HG03442 (cell line): ENCODE results near the gene CD300LD.

ENCODE experiments used
- ATAC-seq: cut with Tn5 transposase; IDR thresholded peaks from one replicate; pipeline ENCODE4 v1.9.1; 2021; ENCODE audit warnings: mild to moderate bottlenecking, moderate library complexity; ENCODE audit not compliant: unreplicated experiment

CD300LD gene

DNA sequence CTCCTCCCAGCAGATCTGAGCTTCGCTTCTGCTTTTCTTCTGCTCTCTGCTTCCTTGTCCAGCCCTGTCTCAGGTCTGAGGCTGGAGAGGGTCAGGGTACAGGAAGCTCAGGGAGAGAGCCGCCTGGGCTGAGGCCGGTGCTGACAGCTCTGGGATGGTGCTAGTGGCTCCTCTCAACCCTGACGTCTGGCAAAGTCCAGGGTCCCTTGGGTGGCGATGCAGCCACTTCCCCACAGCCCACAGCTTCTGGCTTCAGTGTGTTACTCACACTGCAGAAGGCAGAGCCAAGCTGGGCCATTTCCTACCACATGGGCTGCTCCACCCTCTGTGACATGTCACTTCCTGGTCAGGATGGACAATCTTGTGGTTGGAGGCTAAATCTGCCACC, 46.2 kb downstream of the CD300LD start, which contains the start of gene CD300C:
Gene CD300C (minus strand): TSS at position 273 of the 388 bp plus-strand sequence. CDS start 333 bp downstream, outside the sequence.
- ATAC-seq: no peak

DNA sequence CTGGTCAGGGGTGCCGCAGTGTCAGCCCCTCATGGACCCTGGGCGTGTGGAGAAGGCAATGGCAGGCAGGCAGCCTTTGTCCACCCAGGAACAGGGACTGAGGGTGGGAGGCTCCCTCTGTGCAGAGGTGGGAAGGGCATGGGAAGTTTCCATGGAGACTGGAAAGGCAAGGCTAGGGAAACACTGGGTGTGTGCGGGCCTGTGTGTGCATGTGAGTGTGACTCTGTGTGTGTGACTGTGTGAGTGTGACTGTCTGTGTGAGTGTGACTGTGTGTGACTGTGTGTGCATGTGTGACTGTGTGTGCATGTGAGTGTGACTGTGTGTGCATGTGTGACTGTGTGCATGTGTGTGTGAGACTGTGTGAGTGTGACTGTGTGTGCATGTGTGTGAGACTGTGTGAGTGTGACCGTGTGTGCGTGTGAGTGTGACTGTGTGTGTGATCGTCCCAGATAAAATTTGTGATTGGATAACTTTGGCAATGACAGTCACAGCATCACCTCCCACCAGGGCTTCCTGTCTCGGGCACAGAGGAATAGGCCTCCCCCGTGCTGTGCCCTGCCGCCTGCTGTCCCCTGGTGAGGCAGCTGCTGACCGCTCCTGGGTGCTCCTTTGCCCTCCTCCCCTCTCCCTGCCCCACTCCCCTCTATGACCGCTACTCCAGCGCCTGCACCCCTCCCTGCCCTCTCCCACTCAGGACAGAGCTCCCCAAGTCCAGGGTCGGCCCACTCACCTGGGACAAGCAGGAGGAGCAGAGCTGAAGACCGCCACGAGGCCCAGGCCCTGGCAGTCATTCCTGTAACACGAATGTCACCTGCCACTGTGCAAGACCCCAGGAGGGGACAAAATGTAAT, 46.9 kb downstream of the CD300LD start:
- no peak for ATAC-seq

DNA sequence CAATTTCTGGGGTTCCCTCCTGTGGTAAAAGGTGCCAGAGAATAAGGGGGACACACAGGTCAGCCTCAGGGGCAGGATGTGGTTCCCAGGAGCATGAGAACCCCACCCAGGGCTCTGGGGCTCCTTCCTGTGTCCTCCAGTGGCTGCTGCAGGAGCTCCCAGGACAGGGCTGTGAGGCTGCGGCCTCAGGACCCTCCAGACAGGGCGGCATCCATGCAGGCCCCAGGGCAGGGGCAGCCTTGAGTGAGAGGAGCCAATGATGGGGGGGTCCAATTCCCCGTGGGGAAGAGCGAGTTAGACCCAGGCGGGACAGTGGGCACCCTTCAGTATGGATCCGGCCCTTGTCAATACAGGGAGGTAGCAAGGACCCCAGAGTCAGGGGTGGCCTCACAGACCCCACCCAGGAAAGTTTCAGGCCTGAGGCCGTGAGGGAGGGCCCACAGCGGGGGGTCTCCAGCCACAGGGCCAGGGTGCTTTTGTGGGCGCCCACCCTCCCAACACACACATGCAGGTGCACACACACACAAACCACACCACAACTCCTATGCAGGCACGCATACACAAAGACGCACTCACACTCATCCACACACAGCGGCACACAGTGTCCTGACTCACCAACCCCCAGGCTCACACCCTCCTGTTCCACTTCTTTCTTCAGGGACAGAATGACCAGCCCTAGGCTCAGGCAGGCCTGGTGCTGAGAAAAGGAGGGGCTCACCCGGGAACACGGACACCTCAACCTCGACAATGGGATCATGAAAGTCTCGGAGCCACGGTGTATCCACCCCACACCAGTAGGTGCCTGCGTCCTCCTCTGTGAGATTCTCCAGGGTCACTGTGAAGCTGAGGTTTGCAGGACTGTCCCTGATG, 48.0 kb downstream of the CD300LD start:
- no peak for ATAC-seq

DNA sequence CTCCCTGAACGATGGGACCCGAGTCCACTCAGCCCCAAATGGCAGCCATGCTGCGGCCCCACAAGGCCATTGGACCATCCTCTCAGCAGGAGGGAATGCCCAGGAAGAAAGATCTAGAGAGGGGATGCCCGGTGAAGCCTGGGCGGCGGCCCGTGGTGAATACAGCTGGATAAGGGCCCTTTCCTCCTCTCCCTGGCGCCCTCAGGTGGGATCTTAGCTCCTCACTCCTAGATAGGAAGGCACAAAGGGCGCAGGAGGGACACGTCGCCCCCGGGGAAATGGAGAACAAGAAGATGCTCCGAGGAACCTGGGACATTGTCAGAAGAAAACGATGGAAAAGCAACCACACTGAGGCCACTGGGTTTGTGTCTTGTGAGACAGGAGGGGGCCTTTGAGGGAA, 48.7 kb downstream of the CD300LD start:
- ATAC-seq: no peak

DNA sequence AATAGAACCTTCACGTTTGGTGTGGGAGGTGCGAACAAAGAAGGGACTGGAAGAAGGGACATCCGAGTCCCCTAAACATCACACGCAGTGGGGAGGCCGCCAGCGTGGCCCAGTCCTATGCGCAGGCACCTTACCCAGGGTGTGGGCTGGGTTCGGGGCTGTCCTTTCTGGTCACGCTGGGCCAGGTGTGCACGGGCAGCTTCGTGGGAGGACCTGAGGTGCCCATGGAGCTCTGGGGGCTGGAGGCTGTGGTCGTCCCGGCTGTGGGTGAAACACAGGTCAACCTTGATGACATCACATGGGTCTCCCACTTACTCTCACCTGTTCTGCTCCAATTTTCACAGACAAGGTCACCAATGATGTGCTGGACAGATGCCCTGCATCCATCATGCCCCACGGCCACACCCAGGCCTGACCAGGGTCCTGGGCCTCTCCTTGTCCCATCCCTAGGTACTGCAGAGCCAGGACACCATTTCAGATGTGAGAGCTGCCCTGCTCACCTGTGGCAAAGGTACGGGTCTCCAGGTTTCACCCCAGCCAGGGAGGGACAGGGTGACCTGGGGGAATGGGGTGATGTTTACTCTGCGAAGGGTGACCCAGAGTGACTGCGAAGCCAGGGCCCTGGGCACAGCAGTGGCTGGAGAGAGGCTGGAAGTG, 49.2 kb downstream of the CD300LD start:
- ATAC-seq: no peak

DNA sequence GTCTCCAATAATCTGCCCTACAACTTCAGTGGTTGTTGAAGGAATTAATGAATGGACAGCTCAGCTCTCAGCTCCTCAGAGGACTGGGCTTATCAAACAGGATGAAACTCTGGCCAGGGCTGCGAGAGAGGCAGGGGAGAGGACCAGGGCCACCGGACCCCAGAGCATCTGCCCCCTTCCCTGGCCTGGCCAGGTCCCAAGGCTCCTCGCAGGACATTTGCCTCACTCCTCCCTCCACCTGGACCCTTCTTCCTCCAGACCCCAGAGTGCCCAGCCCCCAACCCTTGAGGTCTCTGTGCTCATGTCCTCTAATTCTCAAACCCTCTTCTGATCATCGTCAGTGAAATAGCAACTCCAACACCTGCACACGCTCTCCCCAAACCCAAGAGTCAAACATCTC, 49.9 kb downstream of the CD300LD start:
- no peak for ATAC-seq

DNA sequence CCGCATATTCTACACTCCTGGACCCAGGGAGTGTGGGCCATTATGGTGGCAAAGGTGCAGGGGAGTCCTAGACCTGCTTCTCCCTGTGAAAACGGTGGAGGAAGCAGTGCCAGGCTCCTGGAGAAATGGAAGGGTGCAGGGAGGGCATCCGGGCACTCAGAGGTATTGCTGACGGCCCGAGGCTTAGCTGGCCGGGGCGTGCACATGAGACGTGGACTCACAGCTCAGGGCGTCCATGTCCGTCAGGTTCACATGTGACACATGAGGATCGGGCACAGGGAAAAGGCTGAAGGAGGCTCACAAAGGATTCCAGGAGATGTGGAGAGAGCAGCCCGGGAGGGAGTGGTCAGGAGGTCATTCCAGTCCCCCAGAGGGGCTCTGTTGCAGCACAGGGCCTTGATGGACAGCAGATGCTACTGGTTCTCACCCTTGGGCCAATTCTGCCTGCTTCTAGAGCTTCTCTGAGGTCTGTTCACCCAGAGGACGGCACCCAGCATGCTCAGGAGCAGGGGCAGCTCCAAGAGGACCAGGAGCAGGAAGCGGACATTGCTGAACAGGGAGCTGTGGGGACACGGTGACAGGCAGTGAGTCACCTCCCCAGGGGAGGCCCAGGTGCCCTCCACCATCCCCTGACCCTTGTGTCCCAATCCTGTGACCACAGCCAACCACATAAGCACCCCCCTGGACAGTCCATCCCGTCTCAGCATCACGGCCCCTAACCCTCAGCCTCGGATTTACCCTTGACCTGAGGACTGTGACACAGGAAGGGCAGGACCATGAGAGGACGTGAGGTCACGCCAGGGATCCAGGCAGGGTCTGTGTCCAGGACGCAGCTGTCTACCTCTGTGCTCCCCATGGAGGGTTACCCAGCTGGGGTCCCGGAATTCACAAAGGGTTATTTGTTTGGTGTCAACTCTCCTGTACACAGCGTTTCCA, 50.6 kb downstream of the CD300LD start:
- no peak for ATAC-seq

DNA sequence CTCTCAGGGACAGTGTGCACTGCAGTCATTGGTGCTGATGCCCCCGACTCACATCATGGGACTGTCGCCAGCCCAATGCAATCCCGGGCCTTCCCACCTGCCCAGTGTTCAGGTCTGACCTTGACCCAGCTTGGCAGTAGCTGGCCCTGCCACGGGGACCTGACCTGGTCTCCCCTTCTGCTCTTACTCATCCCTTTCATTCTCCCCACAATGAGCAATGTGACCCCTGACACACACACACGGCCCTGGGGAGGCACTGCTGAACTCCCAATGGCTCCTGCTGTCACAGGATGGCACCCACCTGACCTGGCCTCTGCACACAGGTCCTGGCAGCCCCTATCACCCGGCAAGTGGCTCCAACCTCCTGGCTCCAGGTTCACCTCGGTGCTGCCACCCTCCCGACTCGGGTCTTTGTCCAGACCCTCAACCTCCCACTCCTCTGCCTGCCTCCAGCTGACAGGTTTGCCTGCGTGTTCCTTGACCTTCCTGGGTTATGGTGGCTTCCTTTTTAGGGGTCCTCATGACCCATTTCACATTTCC, 52.7 kb downstream of the CD300LD start:
- no peak for ATAC-seq

DNA sequence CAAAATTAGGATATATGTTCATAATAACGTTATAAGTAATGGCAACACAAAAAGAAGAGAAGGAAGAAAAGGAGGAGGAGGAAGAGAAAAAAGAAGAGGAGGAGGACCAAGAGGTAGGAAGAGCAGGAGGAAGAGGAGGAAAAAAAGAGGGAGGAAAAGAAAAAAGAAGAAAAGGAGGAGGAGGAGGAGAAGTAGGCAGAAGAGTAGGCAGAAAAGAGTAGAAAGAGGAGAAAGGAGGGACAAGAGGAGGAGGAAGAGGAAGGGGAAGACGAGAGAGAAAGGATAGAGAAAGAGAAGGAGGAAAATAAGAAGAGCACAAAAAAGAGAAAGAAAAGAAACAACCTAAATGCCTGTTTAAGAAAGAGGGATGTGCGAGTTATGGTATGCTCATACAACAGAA, 55.2 kb downstream of the CD300LD start:
- ATAC-seq: no peak

DNA sequence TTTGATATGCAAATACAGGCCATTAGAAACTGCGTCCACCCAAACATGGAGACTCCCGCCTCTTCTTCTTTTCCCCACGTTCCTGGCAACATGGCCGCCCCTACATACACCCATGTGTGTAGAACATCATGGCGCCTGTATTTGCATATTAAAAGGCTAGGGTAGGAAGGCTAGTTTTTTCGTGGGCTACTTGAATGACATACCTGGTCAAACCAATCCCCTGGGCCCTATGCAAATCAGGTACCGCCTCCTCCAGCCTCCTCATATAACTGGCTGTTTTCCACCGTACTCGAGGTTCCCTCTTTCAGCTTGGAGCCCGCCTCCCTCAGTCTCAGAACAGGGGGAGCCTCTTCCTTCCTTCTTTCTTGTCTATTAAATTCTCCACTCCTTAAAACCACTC, 60.0 kb downstream of the CD300LD start:
- no peak for ATAC-seq

DNA sequence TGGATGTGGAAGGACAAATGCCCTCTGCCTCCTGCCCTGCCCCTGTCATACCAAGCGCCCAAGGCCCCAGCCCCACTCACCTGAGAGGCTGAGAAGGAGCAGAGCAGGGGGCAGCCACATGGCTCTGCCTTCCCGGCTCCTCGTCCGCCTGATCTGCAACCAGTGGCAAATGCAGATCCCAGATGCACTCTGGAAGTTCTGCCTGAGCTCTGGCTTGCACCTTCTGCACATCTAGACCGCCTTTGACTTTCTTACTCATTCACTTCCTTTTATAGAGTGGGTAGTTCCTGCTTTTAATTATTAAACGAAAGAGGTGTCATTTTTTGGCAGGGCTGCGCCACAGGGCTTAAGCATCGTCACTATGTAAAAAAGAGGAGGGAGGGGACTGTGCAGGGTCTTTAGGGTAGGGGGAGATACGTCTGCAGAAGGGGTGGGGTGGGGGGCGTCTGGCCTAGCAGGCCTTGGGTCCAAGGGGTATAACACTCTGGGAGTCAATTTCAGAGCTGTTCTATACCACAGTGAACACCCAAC, 60.8 kb downstream of the CD300LD start, which contains the start of gene CD300LB:
Gene CD300LB (minus strand): TSS at position 245 of the 531 bp plus-strand sequence. CDS start 125 bp downstream, at position 120.
- no peak for ATAC-seq

DNA sequence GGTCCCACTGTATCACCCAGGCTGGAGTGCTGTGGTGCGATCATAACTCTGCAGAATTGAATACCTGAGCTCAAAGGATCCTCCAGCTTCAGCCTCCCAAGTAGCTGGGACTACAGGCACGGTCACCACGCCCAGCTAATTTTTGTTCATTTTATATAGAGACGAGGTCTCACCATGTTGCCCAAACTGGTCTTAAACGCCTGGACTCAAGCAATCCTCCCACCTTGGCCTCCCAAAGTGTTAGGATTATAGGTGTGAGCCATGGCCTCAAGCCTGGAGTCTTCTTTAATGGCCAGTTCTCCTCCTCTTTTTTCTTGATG, 61.3 kb downstream of the CD300LD start:
- ATAC-seq: no peak
